Astrocyte (in vitro differentiated cells and primary cell): ENCODE results near the gene TEX52.

Experiments used
- EZH2 ChIP-seq: IDR thresholded peaks from 2 replicates; pipeline ENCODE4 v1.6.1; 2012; ENCODE audit warnings: mild to moderate bottlenecking, low read length, inconsistent platforms; ENCODE audit not compliant: insufficient read depth
- TF ChIP-seq, protein P1 (sequence below): IDR thresholded peaks from 2 replicates; pipeline ENCODE4 v1.5.1; 2011; ENCODE audit warnings: low read depth, mild to moderate bottlenecking, inconsistent platforms, low read length, moderate library complexity; ENCODE audit not compliant: insufficient read depth

DNA sequence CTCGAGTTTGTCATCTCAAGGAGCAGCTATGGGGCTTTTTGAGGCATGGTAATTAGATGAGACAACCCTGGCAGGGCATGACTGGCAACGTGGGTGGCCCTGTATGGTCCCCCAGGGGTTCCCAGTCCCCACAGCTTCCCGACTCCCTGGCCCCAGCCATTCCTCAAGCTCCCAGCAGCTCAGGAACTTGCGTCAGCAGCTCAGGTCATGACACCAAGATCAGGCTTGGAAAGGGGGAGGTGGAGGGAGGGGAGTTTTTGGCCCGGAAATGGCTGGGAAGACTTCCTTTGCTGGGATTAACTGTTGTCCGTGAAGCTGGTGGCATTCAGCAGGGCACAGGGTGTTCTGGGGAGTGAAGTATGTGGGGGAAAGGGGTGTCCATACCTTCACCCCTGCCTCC lies 11.6 kb downstream of the TEX52 start:
- TF ChIP-seq, protein P1, sequence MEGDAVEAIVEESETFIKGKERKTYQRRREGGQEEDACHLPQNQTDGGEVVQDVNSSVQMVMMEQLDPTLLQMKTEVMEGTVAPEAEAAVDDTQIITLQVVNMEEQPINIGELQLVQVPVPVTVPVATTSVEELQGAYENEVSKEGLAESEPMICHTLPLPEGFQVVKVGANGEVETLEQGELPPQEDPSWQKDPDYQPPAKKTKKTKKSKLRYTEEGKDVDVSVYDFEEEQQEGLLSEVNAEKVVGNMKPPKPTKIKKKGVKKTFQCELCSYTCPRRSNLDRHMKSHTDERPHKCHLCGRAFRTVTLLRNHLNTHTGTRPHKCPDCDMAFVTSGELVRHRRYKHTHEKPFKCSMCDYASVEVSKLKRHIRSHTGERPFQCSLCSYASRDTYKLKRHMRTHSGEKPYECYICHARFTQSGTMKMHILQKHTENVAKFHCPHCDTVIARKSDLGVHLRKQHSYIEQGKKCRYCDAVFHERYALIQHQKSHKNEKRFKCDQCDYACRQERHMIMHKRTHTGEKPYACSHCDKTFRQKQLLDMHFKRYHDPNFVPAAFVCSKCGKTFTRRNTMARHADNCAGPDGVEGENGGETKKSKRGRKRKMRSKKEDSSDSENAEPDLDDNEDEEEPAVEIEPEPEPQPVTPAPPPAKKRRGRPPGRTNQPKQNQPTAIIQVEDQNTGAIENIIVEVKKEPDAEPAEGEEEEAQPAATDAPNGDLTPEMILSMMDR, result no peak
- no peak for TF ChIP-seq EZH2
